IPS-15b (cell line): ENCODE measurements around the gene LARP7.
"Not testable (repeated sequence)": the region's sequence is repeated elsewhere in the genome, so short reads cannot be mapped to it uniquely, and the experiment has no call there.

Experiments used
- H3K27me3 ChIP-seq: one replicate; pipeline ENCODE4 v1.6.1; 2013; ENCODE audit warnings: low read length; ENCODE audit not compliant: control insufficient read depth, insufficient read depth
- H3K36me3 ChIP-seq: one replicate; pipeline ENCODE4 v1.6.1; 2013; ENCODE audit warnings: low read length; ENCODE audit not compliant: control insufficient read depth, insufficient read depth
- H3K4me1 ChIP-seq: one replicate; pipeline ENCODE4 v1.6.1; 2013; ENCODE audit warnings: mild to moderate bottlenecking, low read length; ENCODE audit not compliant: control insufficient read depth, insufficient read depth
- H3K4me3 ChIP-seq: one replicate; pipeline ENCODE4 v1.5.1; 2013; ENCODE audit warnings: low read depth, low read length
- H3K9ac ChIP-seq: one replicate; pipeline ENCODE4 v1.6.1; 2013; ENCODE audit warnings: low read depth, mild to moderate bottlenecking, low read length
- H3K9me3 ChIP-seq: one replicate; pipeline ENCODE4 v1.6.1; 2013; ENCODE audit warnings: mild to moderate bottlenecking, low read length; ENCODE audit not compliant: control insufficient read depth, insufficient read depth

Gene LARP7

GRCh38 chr4:112636688-112637551 is at the start of gene LARP7, which contains the start of gene ZGRF1:
Gene LARP7 (plus strand): TSS chr4:112637143. CDS start chr4:112644670, 7,527 bp downstream.
Gene ZGRF1 (minus strand): TSS chr4:112636909. CDS start chr4:112633176, 3,733 bp downstream.
- H3K9me3 ChIP-seq, result no peaks in the 10 kb centered on the region
- H3K4me1 ChIP-seq, result peaks cover 11% of the 10 kb centered on the region
- H3K36me3 ChIP-seq, result no peaks in the 10 kb centered on the region
- H3K9ac ChIP-seq, result peak within 1 kb of the TSS; percentile 95
- H3K4me3 ChIP-seq, result peak within 1 kb of the TSS; percentile 98
- H3K27me3 ChIP-seq, result no peaks in the 10 kb centered on the region

- Histone ChIP-seq H3K9ac (no peak overlapping the region), H3K36me3 (no peaks in the 10 kb centered on the region), H3K4me1 (no peaks in the 10 kb centered on the region), H3K4me3 (no peak overlapping the region), H3K9me3 (no peaks in the 10 kb centered on the region), H3K27me3 (no peaks in the 10 kb centered on the region)
Measured at GRCh38 chr4:112589206-112589605, 47.7 kb upstream of the LARP7 start.

GRCh38 chr4:112591593-112591992 is 45.4 kb upstream of the LARP7 start:
- Histone ChIP-seq H3K27me3 (no peaks in the 10 kb centered on the region), H3K4me1 (no peaks in the 10 kb centered on the region), H3K9ac (no peak overlapping the region), H3K9me3 (no peaks in the 10 kb centered on the region), H3K4me3 (no peak overlapping the region), H3K36me3 (no peaks in the 10 kb centered on the region)

GRCh38 chr4:112592717-112593116 is 44.2 kb upstream of the LARP7 start:
- no peak overlapping the region for H3K9ac ChIP-seq
- no peaks in the 10 kb centered on the region for H3K36me3 ChIP-seq
- H3K9me3 ChIP-seq, result no peaks in the 10 kb centered on the region
- H3K4me1 ChIP-seq, result no peaks in the 10 kb centered on the region
- H3K4me3 ChIP-seq, result no peak overlapping the region
- H3K27me3 ChIP-seq, result no peaks in the 10 kb centered on the region

GRCh38 chr4:112593438-112594133 is 43.4 kb upstream of the LARP7 start:
- Histone ChIP-seq H3K36me3 (no peaks in the 10 kb centered on the region), H3K27me3 (no peaks in the 10 kb centered on the region), H3K4me1 (no peaks in the 10 kb centered on the region), H3K4me3 (no peak overlapping the region), H3K9ac (no peak overlapping the region), H3K9me3 (no peaks in the 10 kb centered on the region)

DNA sequence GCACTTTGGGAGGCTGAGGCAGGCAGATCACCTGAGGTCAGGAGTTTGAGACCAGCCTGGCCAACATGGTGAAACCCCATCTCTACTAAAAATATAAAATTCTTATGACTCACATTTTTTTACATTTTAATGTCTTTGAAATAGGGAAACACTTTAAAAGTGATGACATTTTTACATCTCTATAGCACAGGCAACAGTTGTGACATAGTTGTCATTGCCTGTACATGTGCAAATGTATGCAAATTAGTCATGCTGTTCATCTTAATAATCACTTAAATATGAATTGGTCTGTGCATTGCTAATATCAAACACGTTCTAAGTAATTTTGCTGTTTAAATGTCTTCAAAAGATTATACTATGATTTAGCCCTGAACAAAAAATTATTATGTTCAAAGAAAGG is 42.0 kb upstream of the LARP7 start:
- Histone ChIP-seq H3K27me3 (no peaks in the 10 kb centered on the region), H3K4me3 (no peak overlapping the region), H3K36me3 (no peaks in the 10 kb centered on the region), H3K4me1 (no peaks in the 10 kb centered on the region), H3K9ac (no peak overlapping the region), H3K9me3 (no peaks in the 10 kb centered on the region)

GRCh38 chr4:112604589-112604988 is 32.4 kb upstream of the LARP7 start:
- Histone ChIP-seq H3K36me3 (peaks cover 3% of the 10 kb centered on the region), H3K9me3 (no peaks in the 10 kb centered on the region), H3K27me3 (no peaks in the 10 kb centered on the region)

DNA sequence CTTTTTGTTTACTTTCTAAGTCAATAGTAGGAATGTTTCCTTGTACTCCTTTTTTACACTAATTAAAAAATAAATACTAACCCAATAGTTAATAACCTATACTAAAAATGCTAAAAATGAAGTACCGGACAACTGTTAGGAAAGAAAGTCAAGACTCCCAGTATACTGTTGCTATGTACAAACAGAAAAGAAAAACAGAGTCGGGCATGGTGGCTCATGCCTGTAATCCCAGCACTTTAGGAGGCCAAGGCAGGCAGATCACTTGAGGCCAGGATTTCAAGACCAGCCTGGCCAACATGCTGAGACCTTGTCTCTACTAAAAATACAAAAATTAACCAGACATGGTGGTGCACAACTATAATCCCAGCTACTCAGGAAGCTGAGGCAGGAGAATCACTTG is 24.1 kb upstream of the LARP7 start:
- not testable (repeated sequence) for H3K9me3 ChIP-seq, H3K27me3 ChIP-seq, H3K4me3 ChIP-seq, H3K4me1 ChIP-seq, H3K36me3 ChIP-seq, H3K9ac ChIP-seq

More at GRCh38 chr4:112604589-112604988, 32.4 kb upstream of the LARP7 start:
- Histone ChIP-seq H3K4me1 (no peaks in the 10 kb centered on the region), H3K4me3 (no peak overlapping the region), H3K9ac (no peak overlapping the region)

DNA sequence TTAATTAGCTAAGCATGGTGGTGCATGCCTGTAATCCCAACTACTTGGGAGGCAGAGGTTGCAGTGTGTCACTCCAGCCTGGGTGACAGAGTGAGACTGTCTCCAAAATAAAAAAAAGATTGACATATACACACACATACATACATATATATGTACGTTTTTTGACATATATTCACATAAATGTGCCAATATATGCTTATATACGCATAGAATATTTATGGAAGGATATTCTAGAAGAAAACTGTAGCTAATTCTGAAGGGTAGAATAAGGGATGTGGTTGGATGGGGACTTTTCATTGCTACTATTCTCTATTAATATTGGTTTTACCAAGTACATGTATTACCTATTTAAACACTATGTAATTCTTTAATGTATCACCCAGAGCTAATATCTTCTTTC is 20.0 kb upstream of the LARP7 start:
- H3K4me3 ChIP-seq, result no peak overlapping the region
- no peaks in the 10 kb centered on the region for H3K4me1 ChIP-seq
- no peak overlapping the region for H3K9ac ChIP-seq
- no peaks in the 10 kb centered on the region for H3K36me3 ChIP-seq
- no peaks in the 10 kb centered on the region for H3K27me3 ChIP-seq
- no peaks in the 10 kb centered on the region for H3K9me3 ChIP-seq

DNA sequence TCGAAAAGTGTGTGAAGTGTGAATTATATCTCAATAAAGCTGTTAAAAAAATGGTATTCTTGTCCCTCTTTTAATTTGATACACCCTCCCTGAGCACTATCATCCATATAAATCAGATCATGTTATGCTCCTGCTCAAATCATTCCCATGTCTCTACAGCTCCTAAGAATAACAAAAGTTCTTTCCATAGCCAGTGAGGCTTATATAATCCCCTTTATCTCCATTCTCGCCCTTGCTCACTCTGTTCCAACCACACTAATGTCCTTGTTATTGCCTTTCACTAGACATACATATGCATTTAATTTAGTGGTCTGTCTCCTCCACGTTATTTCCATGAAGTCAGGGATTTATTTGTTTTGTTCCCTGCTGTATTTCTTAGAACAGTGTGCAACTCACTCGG is 10.7 kb upstream of the LARP7 start:
- H3K9ac ChIP-seq, result no peak overlapping the region
- H3K4me3 ChIP-seq, result no peak overlapping the region
- H3K4me1 ChIP-seq, result no peaks in the 10 kb centered on the region
- H3K9me3 ChIP-seq, result no peaks in the 10 kb centered on the region
- peaks cover 8% of the 10 kb centered on the region for H3K36me3 ChIP-seq
- H3K27me3 ChIP-seq, result no peaks in the 10 kb centered on the region

GRCh38 chr4:112633477-112634235 is 3.3 kb upstream of the LARP7 start:
- Histone ChIP-seq H3K27me3 (no peaks in the 10 kb centered on the region), H3K36me3 (no peaks in the 10 kb centered on the region), H3K4me1 (peaks cover 7% of the 10 kb centered on the region), H3K9ac (no peak overlapping the region), H3K4me3 (no peak overlapping the region), H3K9me3 (no peaks in the 10 kb centered on the region)
